Activated naive CD8-positive, alpha-beta T cell treated with anti-CD3 and anti-CD28 coated beads, Interleukin-2, amount 10 ng/mL, durations not matched to agents 7 days and 5 days (primary cell): Measurements from ENCODE around the gene ASRGL1. TPM values are rescaled to one million over a fixed set of nuclear protein-coding genes. Genes with fewer than 3 reads are reported as not detected.

Source experiments
- ATAC-seq: fragments of 150-1000 bp; cut with Tn5 transposase; one replicate; pipeline ENCODE4 v1.10.0; 2021; ENCODE audit warnings: low read depth, moderate library complexity
- POLR2A ChIA-PET: fragments of 350-600 bp; sonication (Branson Sonifier 250); formaldehyde crosslinking; loops from one replicate; lab custom pipeline; 2021; ENCODE audit warnings: antibody characterized with exemption; lab: Charles Lee
- DNase-seq: peaks from one replicate; pipeline ENCODE4 v3.0.0; 2021
- H3K27ac Mint-ChIP-seq: one replicate; pipeline ENCODE4 v1.8.0; 2022; ENCODE audit warnings: mild to moderate bottlenecking, mixed read lengths
- H3K27me3 Mint-ChIP-seq: one replicate; pipeline ENCODE4 v1.8.0; 2022; ENCODE audit warnings: mild to moderate bottlenecking, moderate library complexity, mixed read lengths
- H3K36me3 Mint-ChIP-seq: one replicate; pipeline ENCODE4 v1.8.0; 2021; ENCODE audit warnings: mild to moderate bottlenecking, mixed read lengths
- H3K4me1 Mint-ChIP-seq: one replicate; pipeline ENCODE4 v1.8.0; 2021; ENCODE audit warnings: mixed read lengths
- H3K4me3 Mint-ChIP-seq: one replicate; pipeline ENCODE4 v1.8.0; 2022; ENCODE audit warnings: mild to moderate bottlenecking, moderate library complexity, mixed read lengths
- H3K9me3 Mint-ChIP-seq: one replicate; pipeline ENCODE4 v1.8.0; 2021; ENCODE audit warnings: mixed read lengths
- total RNA-seq, 2 experiments: library from RNA; stranded (reverse); gene quantifications; one replicate each; pipeline ENCODE4 v1.2.3, GENCODE V29; 2021

The ASRGL1 gene
- total RNA-seq, 2 experiments from 2014 or later: 11.3 to 12.2 TPM

DNA sequence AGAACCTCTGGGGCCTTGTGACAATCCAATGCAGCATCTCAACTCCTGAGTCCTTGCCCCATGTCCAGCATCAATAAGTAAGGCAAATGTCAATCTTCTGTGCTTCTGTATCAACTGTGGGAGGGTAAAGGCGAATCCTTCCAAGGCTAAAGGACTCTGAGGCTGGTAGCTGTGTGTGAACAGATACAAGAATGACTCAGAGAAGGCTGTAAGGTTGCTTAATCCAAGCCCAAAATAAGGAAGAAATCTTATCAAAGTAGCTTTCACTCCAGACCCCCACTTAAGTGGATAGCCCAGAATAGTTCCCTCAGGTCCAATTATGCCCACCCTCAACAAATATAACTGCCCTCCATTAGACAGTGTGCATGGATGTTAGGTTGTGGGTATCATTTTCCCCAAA lies 53.5 kb downstream of the ASRGL1 start:
- Mint-ChIP-seq H3K36me3 (no peaks in the 10 kb centered on the region), H3K27ac (no peak overlapping the region), H3K4me3 (no peak overlapping the region), H3K9me3 (no peaks in the 10 kb centered on the region), H3K27me3 (peaks cover 2% of the 10 kb centered on the region), H3K4me1 (peaks cover 13% of the 10 kb centered on the region)
- POLR2A ChIA-PET: no interaction called here
- no peak for DNase-seq
- ATAC-seq: no peak

DNA sequence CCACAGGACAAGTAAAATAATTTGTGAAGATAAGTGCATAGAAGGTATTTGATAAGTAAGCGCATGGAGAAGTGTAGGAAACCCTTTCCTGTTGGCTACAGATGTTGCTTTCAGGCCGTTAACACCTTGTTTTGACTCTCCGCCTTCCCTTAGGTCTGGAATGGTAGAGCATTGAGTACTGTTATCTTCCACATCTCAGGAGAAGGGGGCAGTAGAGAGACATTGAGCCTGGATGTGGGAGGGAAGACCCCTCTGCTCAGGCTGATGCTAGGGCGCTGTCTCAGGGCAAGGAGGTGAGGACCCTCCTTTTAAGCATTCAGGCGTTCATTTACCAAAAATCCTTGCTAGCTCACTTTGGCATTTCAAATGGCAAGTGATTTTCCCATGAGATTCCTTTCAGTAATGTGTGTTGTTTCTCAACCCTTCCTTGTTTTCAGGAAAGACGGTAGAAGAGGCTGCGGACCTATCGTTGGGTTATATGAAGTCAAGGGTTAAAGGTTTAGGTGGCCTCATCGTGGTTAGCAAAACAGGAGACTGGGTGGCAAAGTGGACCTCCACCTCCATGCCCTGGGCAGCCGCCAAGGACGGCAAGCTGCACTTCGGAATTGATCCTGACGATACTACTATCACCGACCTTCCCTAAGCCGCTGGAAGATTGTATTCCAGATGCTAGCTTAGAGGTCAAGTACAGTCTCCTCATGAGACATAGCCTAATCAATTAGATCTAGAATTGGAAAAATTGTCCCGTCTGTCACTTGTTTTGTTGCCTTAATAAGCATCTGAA lies 54.6 kb downstream of the ASRGL1 start:
- POLR2A ChIA-PET: interaction anchor here (1.7 kb wide), 1 partner anchor 200 kb away, joined by 5 read pairs; the partner anchor contains the start of gene TUT1
- DNase-seq (no peak), ATAC-seq (no peak)
- Mint-ChIP-seq H3K4me3 (no peak overlapping the region), H3K27me3 (peaks cover 2% of the 10 kb centered on the region), H3K36me3 (no peaks in the 10 kb centered on the region), H3K4me1 (peaks cover 11% of the 10 kb centered on the region), H3K9me3 (no peaks in the 10 kb centered on the region), H3K27ac (no peak overlapping the region)

DNA sequence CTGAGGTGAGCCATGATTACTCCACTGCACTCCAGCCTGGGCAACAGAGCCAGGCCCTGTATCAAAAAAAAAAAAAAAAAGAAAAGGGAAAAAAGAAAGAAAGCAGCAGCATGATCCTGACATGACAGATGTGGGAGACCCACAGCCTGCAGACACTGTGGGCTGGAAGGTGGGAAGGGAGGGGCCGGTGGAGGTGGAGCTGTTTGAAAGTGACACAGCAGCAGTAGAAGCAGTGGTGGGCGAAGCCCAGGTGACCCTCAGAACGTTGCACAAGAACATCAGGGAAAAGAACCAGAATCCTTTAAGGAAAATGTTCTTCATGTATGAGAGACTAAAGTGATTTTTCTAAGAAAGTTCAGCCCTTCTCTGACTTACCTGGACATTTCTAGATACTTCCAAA lies 55.3 kb downstream of the ASRGL1 start:
- no peaks in the 10 kb centered on the region for H3K27me3 Mint-ChIP-seq
- H3K4me3 Mint-ChIP-seq: no peak overlapping the region
- H3K27ac Mint-ChIP-seq: no peak overlapping the region
- ATAC-seq (no peak), DNase-seq (no peak)
- peaks cover 9% of the 10 kb centered on the region for H3K4me1 Mint-ChIP-seq
- POLR2A ChIA-PET: interaction anchor here (0.7 to 1.8 kb wide), 4 partner anchors 9 to 199 kb away, joined by 3 to 5 read pairs (median 4); partner anchors contain the start of genes EEF1G and TUT1
- no peaks in the 10 kb centered on the region for H3K9me3 Mint-ChIP-seq
- H3K36me3 Mint-ChIP-seq: no peaks in the 10 kb centered on the region

DNA sequence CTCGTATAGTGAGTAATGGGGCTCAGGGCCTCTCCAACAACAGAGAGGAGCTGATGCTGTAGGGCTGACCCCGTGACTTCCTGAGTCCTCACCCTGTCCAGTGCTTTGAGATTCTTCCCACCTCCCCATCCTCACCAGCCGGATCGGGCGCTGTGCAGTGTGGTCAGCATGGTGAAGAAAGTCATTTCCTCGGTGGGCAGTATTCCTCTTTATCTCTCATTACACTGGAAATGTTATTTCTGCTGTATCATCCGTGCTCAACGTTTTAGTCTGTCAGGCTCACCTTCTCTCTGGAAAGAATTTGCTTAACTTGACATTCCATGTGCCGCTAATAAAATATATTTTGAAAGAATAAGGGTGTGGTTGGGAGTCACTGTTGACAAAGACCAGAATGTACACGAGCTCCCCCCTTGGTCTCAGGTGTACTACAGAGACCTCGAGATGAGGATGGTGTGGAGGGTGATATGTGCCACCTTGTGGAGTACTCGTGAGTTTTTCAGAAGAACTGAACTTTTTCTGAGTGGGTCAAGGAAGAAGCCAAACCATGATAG lies 55.9 kb downstream of the ASRGL1 start:
- Mint-ChIP-seq H3K4me1 (peaks cover 10% of the 10 kb centered on the region), H3K36me3 (no peaks in the 10 kb centered on the region), H3K27me3 (no peaks in the 10 kb centered on the region), H3K9me3 (no peaks in the 10 kb centered on the region), H3K4me3 (no peak overlapping the region), H3K27ac (no peak overlapping the region)
- DNase-seq (no peak), ATAC-seq (peak; percentile 67)
- POLR2A ChIA-PET: interaction anchor here (0.7 to 1.8 kb wide), 5 partner anchors 9 to 199 kb away, joined by 3 to 5 read pairs (median 3); partner anchors contain the start of genes EEF1G and TUT1

DNA sequence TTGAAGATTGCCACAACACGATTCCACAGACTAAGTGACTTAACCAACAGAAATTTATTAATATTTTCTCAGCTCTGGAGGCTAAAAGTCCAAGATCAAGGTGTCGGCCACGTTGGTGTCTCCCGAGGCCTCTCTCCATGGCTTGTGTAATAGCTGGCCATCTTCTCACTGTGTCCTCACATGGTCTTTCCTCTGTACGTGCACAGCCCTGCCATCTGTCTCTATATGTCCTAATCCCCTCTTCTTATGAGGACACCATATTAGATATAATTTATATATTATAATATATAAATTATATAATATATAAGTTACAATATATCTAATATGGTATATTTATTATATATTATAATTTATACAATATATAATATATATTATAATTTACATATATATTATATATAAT lies 56.5 kb downstream of the ASRGL1 start:
- Mint-ChIP-seq H3K27ac (no peak overlapping the region), H3K27me3 (no peaks in the 10 kb centered on the region), H3K9me3 (no peaks in the 10 kb centered on the region), H3K4me3 (no peak overlapping the region), H3K4me1 (peaks cover 10% of the 10 kb centered on the region), H3K36me3 (no peaks in the 10 kb centered on the region)
- POLR2A ChIA-PET: interaction anchor here (1.0 to 1.8 kb wide), 4 partner anchors 8 to 198 kb away, joined by 3 to 5 read pairs (median 4); partner anchors contain the start of gene TUT1
- DNase-seq (no peak), ATAC-seq (no peak)

DNA sequence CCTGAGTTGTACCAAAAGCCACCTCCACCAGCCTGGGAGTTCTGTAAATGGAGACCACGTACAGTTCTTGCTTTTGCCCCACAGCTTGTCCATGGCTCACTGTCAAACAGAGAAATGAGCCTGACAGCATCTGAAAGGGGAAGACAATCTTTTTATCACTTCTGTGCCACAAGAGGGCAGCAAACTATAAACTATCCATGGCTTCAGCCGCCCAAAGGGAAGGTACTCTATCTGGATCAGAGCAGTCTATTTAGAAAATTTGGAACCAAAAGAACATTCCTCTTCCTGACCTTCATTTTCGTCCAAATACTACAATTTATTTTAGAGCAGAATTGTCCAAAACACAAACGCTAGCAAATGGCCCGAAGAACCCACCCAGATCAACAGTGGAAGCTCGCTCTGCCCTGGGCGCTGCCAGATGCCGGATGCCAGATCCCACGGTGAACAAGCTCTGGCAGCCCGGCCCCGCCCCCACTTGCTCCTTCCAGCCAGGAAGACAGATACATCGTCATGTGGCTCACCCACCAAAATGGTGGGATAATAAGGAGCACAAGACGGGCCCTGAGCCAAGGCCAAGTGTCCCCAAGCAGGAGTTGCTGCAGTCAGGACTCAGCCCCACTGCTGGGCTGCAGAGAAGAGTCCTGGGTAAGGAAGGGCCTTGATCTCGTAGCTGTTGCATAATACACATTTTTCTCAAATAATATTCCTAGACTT lies 57.7 kb downstream of the ASRGL1 start:
- POLR2A ChIA-PET: interaction anchor here (0.9 to 1.2 kb wide), 2 partner anchors 178 to 227 kb away, joined by 3 read pairs; partner anchors contain the start of gene B3GAT3
- Mint-ChIP-seq H3K9me3 (no peaks in the 10 kb centered on the region), H3K27ac (no peak overlapping the region), H3K4me1 (peaks cover 14% of the 10 kb centered on the region), H3K27me3 (no peaks in the 10 kb centered on the region), H3K4me3 (no peak overlapping the region), H3K36me3 (no peaks in the 10 kb centered on the region)
- DNase-seq (no peak), ATAC-seq (peak; percentile 70)

DNA sequence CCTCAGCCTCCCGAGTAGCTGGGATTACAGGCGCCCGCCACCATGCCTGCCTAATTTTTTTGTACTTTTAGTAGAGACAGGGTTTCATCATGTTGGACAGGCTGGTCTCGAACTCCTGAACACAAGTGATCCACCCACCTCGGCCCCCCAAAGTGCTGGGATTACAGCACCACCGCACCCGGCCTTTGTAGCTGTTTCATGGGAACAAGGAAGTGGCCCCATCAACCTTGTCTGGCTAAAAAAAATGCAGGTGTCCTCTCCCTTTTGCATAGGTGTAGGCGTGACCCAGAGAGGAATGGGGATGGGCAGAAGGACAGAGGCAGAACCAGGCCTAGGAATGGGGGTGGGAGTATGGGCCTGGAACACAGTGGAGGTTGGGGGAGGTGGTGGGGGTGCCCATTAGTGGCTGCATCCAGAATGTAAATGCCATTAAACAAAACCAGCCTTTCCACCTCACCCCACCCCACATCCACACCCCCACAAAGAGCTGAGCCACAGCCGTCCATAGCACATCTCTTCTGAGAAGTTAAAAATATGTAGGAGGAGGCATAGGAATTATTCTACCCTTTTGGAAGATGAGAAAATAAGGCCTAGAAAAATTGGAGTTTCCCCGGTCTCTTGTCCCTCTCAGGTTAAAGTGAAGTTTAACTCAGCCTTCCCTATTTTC lies 58.8 kb downstream of the ASRGL1 start:
- Mint-ChIP-seq H3K36me3 (no peaks in the 10 kb centered on the region), H3K4me1 (peaks cover 14% of the 10 kb centered on the region), H3K27me3 (no peaks in the 10 kb centered on the region), H3K27ac (no peak overlapping the region), H3K9me3 (no peaks in the 10 kb centered on the region), H3K4me3 (no peak overlapping the region)
- POLR2A ChIA-PET: interaction anchor here (0.6 to 1.1 kb wide), 2 partner anchors 163 to 1790 kb away, joined by 3 read pairs; partner anchors contain the start of gene STIP1
- DNase-seq (no peak), ATAC-seq (no peak)

DNA sequence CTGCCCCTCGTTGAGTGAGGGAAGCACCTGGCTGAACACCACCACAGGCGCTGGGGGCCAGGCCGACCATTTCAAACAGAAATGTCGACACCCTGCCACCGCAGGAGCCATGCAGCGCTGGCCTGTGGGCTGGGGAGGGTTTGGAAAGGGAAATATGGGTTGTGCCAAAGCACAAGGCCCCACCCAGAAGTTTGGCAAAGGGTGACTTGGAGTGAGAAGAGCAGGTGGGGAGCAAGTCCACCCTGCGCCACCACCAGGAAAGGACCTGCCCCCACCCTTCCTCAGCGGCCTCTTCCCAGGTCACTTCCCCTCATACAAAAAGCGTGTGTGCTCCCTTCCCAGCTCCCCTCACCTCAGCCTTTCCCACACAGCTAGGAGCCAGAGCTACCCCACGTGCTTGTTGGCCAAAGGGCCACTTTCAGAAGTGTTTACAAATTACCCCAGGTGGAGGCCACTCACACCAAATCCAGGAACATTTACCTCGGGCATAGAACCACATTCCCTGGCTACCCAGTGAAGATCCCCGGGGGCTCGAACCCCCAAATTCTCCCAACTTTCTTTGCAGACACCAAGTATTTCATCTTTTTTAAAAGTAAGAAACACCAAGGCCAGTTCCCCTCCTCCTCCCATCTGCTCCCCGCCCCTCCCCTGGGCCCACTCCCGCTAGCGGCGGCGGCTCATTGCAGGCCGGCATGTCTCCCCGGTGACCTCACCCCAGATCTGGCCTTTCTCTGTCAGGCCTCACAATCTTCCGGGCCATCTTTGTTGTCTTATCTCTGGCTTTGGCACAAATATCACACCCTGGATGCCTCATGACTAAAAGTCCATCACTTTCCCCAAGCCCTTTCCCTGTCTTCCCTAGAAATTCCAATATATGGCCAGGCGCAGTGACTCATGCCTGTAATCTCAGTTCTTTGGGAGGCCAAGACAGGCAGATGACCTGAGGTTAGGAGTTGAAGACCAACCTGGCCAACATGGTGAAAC lies 61.1 kb downstream of the ASRGL1 start:
- peaks cover 29% of the 10 kb centered on the region for H3K4me1 Mint-ChIP-seq
- POLR2A ChIA-PET: no interaction called here

DNA sequence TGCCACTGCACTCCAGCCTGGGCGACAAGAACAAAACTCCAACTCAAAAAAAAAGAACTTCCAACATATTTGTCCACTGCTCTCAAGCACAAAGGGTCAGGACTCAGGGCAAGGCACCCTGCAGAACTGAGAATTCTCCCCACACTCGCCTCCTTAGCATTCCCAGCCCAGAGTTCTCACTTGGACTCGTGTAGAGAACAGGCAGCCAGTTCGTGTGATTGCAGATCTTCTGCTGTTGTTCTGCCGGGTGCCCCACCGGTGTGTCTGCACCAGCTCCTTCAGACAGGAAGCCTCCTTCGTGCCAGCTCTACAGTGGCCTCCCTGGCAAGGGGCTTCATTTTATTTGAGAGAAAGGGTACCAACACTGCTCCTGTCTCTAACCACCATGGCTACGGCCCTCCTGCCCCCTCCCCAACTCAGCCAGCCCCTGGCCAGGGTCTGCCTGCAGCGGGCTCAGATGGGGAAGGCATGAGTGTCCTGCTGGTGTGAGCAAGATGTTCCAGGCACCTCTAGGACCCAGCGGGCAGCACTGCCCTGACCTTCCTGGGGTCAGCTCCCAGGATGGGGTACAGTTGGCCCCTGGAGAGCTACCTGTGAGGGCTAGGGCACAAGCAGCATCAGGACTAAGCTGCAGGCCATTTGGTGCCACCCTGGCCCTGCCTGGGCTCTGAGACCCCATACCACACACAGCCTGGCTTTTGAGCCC lies 62.1 kb downstream of the ASRGL1 start:
- no peak overlapping the region for H3K4me3 Mint-ChIP-seq
- no peaks in the 10 kb centered on the region for H3K9me3 Mint-ChIP-seq

More for the DNA sequence above, 61.1 kb downstream of the ASRGL1 start:
- DNase-seq (no peak), ATAC-seq (no peak)
- H3K27me3 Mint-ChIP-seq: no peaks in the 10 kb centered on the region
- H3K27ac Mint-ChIP-seq: no peak overlapping the region
- H3K4me3 Mint-ChIP-seq: no peak overlapping the region
- no peaks in the 10 kb centered on the region for H3K9me3 Mint-ChIP-seq
- no peaks in the 10 kb centered on the region for H3K36me3 Mint-ChIP-seq

DNA sequence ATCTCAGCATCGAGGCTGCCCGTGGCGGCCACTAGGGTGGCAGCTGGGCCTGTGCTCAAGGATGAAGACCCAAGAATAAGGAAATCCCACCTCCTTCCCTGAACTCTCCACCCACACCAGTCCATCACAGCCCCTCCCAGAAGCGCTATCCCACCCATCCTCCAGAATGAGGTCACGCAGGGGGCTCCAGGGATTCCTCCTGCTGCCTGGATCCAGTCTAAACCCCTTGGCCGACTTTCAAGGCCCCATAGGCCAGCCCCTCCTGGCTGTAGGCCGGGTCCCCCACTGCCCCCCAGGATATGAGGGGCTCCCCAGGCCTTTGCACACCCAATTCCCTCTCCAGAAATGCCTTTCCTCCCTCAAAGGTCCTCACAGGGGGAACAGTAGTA lies 62.6 kb downstream of the ASRGL1 start:
- H3K27ac Mint-ChIP-seq: no peak overlapping the region
- H3K27me3 Mint-ChIP-seq: no peaks in the 10 kb centered on the region
- POLR2A ChIA-PET: interaction anchor here (0.5 kb wide), 1 partner anchor 52 kb away, joined by 6 read pairs; no protein-coding TSS in a partner anchor
- no peak overlapping the region for H3K4me3 Mint-ChIP-seq
- H3K9me3 Mint-ChIP-seq: no peaks in the 10 kb centered on the region
- DNase-seq (no peak), ATAC-seq (no peak)
- H3K4me1 Mint-ChIP-seq: peaks cover 28% of the 10 kb centered on the region
- H3K36me3 Mint-ChIP-seq: no peaks in the 10 kb centered on the region

More for the DNA sequence above, 62.1 kb downstream of the ASRGL1 start:
- Mint-ChIP-seq H3K4me1 (peaks cover 29% of the 10 kb centered on the region), H3K27me3 (no peaks in the 10 kb centered on the region), H3K27ac (peak overlapping the region; percentile 47), H3K36me3 (no peaks in the 10 kb centered on the region)
- DNase-seq: no peak
- no peak for ATAC-seq
- POLR2A ChIA-PET: interaction anchor here (0.5 kb wide), 1 partner anchor 52 kb away, joined by 6 read pairs; no protein-coding TSS in a partner anchor

DNA sequence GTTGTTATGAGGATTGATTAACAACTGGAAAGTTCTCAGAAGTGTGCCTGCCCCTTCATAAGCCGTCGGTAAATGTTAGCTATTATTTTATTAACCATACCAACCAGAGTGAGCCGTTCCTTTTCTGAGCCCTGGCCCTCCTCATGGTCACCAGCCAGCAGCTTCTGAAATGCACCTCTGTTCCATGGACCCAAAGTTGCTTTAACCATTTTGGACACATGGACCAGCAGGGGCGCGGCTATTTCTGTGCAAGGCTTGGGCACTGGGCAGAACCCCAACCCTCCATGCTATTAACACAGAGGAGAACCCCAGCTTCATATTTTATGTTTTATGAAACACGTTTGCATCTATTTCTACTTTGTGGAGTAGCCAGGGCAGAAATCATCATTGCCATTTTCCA lies 63.0 kb downstream of the ASRGL1 start:
- Mint-ChIP-seq H3K9me3 (no peaks in the 10 kb centered on the region), H3K36me3 (no peaks in the 10 kb centered on the region), H3K27me3 (no peaks in the 10 kb centered on the region), H3K4me3 (no peak overlapping the region), H3K4me1 (peaks cover 27% of the 10 kb centered on the region), H3K27ac (no peak overlapping the region)
- no peak for DNase-seq
- POLR2A ChIA-PET: no interaction called here
- no peak for ATAC-seq
